HG03025 (cell line): ENCODE data around the gene ARSK.
"Not testable (repeated sequence)": the region's sequence is repeated elsewhere in the genome, so short reads cannot be mapped to it uniquely, and the experiment has no call there.

Experiments used
- ATAC-seq: cut with Tn5 transposase; IDR thresholded peaks from one replicate; pipeline ENCODE4 v1.9.1; 2021; ENCODE audit warnings: mild to moderate bottlenecking, moderate library complexity; ENCODE audit not compliant: unreplicated experiment, low FRiP score

Gene ARSK

DNA sequence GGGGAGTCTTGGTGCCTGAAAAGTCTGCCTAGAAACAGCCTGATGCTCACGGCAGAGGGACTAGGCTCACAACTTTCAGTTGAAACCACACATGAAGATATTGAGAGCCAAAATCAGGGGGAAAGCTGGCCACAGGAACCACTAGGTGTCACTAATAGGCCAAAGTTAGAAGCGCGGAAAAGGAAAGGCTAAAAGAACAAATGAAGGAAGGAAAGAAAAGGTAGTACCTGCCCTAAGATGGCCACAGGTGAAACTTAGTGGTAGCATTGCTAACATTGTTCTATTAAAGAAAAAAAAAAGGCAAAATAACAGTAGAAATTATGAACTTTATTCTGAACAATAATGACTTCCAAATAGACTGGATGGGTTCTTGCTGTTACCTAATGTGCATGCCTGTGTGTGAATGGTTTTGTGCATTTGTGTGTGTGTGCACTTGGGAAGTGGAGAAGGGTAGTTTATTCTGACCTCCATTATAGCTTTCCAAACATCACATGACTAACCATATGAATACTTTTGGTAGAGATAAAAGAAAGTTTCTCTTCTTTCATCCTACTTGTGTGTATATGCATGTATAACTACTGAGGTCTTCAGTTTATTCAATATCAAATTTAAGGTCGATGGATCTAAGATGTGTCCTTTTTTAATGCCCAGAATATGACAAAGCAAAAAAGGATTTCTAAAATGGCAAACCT is 89.6 kb downstream of the ARSK start:
- peak; percentile 50 for ATAC-seq

DNA sequence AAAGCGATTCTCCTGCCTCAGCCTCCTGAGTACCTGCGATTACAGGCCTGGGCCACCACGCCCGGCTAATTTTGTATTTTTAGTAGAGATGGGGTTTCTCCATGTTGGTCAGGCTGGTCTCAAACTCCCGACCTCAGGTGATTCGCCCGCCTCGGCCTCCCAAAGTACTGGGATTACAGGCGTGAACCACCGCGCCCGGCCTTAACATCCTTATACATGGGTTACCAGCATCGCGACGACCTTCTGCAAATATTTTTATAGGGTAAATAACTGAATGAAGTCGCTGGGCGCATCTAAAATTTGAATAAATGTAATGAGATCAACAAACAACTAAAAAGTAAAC is 91.3 kb downstream of the ARSK start:
- not testable (repeated sequence) for ATAC-seq

DNA sequence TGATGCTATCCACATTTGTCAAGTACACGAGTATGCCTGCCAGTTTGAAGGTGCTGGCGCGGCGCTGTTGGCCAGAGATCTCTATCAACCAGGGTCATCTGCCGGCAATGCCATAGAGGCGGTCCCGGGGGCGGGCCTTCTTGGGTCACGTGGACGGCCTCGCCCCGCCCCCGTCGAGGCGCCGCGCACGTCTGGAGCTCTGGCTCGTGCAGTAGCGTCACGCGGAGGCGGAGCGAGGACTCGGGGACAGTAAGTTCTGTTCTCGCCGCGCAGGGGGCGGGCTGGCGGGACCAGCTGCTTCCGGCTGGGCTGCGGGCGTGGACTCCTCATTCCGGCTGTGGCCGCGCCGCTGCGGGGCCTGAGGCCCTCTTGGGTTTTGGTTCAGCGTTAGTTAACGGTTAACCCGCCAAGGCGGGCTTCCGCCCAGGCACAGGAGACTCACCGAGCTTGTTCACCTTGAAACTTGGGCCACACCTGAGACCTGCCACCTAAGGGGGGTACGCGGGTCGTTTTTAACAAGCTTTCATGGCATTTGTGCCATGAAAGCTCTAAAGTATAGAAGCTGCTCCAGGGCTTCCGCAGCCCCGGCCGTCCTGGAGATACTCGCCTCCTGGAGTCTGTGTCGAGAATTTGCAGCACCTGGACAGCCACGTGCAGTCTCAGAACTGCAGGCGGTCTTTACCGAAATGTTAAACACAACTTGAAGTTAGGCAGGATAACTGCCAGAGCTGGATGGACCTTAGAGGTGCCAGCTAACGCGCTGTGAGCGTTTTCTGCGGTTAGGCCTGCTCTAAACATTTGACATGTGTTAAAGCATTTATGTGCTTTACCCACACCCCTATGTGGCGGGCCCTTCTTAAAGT is 91.9 kb downstream of the ARSK start, which contains the start of gene RFESD:
Gene RFESD (plus strand): TSS at position 209 of the 863 bp plus-strand sequence. CDS start 5,495 bp downstream, outside the sequence.
- peak; percentile 98 for ATAC-seq

DNA sequence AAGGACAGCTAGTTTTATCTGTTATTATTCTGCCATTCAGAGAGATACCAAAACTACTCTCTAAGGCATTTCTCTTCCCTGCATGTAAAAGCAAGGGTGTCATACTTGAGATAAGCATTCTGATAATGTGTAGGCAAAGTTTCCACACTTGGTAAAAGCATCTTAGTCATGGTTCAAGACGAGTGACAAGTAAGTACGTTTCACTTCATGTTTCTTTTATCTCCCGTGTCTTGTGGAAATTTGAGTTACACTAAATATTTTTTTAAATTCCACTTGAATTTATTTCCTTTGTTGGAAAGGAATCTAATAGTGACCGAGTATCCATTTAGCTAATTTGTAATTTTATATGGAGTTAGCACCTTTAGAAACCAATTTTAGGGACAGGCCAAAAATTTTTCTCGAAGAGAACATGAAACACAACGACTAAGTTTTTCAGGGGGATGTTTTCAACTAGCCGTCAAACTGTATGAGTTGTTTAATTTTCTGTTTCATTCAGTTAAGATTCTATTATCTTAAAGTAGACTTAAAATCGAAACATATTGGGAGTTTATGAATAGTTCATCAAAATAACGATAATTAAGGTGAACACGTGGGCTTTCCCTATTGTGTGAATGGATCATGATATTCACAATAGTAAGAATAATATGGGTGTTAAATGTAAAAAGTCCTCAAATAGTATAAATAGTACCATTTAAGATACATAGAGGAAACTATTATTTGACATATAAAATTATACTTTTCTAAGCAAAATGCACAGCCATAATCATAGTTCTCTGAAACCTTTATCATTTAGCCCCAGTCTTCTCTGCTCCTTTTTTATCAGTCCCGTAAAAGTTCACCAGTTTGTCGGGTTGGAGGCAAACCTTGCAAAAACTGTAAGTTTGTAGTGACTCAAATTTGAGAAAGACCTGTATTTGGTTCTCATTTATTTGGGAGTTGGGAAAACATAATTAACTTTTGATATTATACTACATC is 93.3 kb downstream of the ARSK start:
- ATAC-seq = no peak

DNA sequence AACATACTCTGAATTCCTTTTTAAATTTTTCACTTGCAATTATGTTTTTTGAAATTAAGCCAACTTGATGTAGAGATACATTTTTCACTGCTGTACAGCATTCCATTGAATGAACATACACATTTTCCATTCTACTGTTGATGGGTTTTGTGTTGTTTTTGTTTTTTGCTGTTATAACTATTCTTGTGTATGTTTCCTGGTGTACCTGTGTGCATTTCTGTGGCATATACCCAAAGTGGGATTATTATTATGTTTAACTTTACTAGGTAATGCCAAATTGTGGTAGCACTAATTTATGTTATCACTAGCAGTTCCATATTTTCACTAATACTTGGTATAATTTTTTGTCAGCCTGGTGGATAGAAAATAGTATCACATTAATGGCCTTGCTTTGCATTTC is 94.4 kb downstream of the ARSK start:
- no peak for ATAC-seq

DNA sequence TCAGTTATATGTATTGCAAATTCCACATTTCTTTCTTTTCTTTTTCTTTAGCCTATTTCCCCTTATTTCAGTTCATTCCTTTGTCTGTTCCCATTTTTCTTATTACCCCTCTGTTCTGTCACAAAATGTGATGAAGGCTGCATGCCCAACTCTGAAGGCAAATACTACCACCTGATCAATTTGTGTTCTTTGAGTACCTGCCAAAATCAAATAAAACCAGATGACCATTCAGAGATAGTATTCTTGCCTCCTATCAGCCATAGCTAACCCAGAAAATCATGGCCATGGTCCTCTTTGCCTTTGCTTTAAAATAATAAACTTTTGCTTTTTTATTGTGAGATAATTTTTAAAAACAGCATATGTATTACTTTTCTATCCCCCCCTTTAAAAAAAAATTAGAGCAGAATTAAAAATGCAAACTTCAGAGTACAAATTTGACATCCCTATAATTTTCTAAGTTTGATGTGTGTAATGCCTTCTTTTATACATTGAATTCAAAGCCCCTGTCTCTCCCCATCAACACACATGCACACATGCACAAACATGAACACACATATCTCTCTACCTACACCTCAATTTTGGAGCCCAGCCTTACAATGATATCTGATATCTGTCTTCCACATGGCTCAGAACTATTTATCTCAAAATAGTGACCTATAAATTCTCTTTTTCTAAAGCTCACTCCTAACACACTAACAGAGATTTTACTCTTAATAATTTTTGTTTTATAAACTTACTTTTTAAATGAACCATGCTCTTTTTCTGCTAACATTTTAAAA is 95.1 kb downstream of the ARSK start:
- no peak for ATAC-seq

DNA sequence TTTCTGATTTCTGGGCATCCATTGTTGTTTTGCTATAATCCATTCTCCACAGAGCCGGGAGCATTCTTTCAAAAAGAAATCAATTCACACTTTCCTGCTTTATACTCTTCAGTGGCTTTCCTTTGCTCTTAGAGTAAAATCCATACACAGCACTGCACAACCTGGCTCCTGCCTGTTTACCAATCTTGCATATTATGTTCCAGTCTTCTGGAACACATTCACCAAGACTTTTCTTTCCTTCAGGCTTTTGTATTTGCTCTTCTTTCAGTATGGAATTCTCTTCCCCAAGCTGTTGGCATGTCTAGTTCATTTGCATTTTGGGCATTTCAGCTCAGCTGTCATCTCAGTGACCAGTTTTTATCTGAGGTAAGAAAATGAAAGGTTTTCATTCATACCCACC is 97.9 kb downstream of the ARSK start:
- no peak for ATAC-seq

DNA sequence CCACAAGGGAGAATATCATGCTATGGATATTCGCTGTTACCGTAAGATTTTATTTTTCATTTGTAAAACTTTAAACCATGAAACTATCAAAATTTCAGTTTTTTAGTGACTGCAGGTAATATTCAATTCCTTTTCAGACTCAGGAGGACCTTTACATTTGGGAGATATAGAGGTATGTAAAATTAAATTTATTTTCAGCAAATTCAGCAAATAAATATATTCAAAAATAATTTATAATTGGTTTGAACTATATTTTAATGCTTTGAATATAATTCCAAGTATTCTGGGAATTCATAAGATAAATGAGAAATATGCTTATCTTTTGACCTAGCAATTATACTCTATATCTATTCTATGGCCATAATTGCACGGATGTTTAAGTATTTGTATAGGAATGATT is 99.3 kb downstream of the ARSK start:
- no peak for ATAC-seq
